RKO (cell line): ENCODE measurements around the gene ARHGEF39.
A peak's percentile ranks its signal among the peaks of the same experiment; 100 is the strongest.

Source experiments
- DNase-seq: peaks from one replicate; pipeline ENCODE4 v3.0.0-alpha.2; 2016; ENCODE audit warnings: low spot score

The ARHGEF39 gene

GRCh38 chr9:35675204-35675603, 10.2 kb upstream of the ARHGEF39 start:
- no peak for DNase-seq

DNA sequence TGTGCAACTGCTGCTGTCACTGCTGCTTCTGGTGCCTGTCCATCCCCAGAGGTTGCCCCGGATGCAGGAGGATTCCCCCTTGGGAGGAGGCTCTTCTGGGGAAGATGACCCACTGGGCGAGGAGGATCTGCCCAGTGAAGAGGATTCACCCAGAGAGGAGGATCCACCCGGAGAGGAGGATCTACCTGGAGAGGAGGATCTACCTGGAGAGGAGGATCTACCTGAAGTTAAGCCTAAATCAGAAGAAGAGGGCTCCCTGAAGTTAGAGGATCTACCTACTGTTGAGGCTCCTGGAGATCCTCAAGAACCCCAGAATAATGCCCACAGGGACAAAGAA, 9.0 kb upstream of the ARHGEF39 start:
- DNase-seq, result no peak

DNA sequence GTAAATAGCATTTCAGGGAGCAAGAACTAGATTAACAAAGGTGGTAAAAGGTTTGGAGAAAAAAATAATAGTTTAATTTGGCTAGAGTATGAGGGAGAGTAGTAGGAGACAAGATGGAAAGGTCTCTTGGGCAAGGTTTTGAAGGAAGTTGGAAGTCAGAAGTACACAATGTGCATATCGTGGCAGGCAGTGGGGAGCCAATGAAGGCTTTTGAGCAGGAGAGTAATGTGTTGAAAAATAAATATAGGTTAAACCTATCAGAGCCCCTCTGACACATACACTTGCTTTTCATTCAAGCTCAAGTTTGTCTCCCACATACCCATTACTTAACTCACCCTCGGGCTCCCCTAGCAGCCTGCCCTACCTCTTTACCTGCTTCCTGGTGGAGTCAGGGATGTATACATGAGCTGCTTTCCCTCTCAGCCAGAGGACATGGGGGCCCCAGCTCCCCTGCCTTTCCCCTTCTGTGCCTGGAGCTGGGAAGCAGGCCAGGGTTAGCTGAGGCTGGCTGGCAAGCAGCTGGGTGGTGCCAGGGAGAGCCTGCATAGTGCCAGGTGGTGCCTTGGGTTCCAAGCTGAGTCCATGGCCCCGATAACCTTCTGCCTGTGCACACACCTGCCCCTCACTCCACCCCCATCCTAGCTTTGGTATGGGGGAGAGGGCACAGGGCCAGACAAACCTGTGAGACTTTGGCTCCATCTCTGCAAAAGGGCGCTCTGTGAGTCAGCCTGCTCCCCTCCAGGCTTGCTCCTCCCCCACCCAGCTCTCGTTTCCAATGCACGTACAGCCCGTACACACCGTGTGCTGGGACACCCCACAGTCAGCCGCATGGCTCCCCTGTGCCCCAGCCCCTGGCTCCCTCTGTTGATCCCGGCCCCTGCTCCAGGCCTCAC, 8.4 kb upstream of the ARHGEF39 start, which contains the start of gene CA9:
Gene CA9 (plus strand): TSS at position 797 of the 893 bp plus-strand sequence. CDS start 32 bp downstream, at position 829.
- no peak for DNase-seq

- DNase-seq, result peak; percentile 73
These were observed 4.5 kb upstream of the ARHGEF39 start for GRCh38 chr9:35669331-35670145.

- no peak for DNase-seq
These were observed 2.9 kb upstream of the ARHGEF39 start for GRCh38 chr9:35667939-35668338.

- no peak for DNase-seq
These were observed 1.6 kb upstream of the ARHGEF39 start for GRCh38 chr9:35666549-35666948.

DNA sequence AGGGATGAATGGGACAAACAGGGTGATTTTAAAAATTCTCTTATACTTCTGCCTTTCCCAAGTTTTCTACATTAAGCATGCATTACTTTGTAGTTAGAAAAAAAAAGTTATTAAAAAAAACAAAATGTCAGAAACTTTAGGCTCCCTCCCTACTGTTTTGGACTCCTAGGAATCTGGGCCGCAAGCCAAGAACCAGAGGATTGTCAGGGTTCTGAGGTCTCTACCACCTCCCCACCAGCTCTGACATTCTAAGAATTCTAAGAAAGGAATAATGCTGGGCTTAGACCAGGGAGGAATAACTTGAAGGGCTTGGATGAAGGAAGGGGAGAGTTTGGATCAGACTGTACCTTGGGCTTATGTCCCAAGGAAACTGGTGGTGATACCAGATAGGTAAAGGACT, 1.1 kb upstream of the ARHGEF39 start:
- no peak for DNase-seq

DNA sequence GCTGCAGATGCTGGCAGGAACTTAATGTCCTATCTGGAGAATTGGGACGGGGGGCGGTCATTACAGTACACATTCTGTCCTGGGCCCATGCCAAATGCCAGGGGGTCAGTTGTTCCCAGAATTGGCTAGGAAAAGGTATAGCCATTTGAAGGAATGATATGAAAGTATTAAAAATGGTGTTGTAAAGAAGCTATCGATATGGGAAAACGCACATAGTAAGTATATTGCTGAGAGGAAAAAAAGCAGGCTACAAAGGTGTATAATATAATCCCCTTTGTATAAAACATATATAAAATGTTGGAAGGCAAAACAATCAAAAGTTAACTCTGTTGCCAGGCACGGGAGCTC, 450 bp upstream of the ARHGEF39 start:
- DNase-seq, result no peak

- no peak for DNase-seq
These were observed 2.6 kb downstream of the ARHGEF39 start for GRCh38 chr9:35662437-35662836.

DNA sequence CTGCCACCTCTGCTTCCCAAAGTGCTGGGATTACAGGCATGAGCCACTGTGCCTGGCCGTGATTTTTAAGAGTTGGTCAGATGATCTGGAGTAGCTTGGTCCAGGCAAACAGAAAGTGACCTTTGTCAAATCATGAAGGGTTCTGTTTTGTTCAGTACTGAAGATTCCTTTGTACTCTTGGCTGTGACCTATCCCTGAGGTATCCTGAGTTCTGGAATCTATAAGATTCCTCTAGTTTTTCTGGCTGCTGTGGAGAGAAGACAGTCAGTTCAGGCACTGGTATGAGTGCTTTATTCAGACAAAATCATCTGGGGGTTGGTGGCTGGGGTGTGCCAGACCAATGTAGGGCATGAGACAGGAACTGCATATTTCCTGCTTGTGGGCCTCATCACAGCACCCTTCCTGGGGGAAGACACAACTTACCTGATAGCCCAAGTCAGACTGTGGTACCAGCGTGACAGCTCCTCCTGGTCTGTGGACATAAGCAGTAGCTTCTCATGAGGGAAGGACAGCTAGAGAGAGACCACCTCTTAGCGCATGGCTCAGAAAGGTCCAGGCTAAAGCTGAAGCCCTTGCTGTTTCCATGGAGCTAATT, 3.1 kb downstream of the ARHGEF39 start:
- no peak for DNase-seq

DNA sequence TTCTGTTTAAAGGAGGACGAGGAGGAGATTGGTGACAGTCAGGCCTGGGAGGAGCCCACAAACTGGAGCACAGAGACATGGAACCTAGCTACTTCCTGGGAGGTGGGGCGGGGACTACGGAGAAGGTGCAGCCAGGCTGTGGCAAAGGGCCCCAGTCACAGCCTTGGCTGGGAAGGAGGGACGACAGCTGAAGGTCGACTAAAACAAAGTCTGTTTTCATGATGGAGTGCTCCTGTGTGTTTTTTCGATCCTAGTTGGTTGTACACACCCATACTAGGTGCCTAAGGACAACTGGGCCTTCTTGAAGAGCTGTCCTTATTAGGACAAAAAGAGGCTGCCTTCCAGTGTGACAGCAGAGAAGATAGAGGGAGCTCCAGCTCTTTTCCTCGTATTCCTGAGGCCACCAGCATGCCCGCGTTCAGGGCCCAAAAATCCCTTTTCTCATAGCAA, 4.0 kb downstream of the ARHGEF39 start:
- DNase-seq, result peak; percentile 66

GRCh38 chr9:35659340-35659739, 5.7 kb downstream of the ARHGEF39 start:
- peak; percentile 64 for DNase-seq

DNA sequence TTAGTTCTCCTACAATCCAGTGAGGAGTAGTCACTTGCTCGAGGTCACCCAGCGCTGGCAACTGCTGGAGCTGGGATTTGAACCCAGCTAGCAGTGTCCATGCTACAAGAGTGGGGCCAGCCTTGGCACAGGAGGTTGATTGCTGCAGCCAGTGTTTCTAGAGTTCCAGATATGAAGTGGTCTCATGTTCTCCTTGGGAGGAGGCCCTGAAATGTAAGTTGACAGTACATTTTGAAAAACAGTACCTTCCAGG, 6.1 kb downstream of the ARHGEF39 start:
- peak; percentile 85 for DNase-seq

- DNase-seq, result peak; percentile 78
These were observed 6.6 kb downstream of the ARHGEF39 start, which contains the start of gene CCDC107 for GRCh38 chr9:35658137-35658967. Gene CCDC107, plus strand, starts transcription at chr9:35658292. Its CDS starts 88 bp downstream, at chr9:35658380.

- DNase-seq, result peak; percentile 99
These were observed 7.4 kb downstream of the ARHGEF39 start, which contains the start of gene RMRP for GRCh38 chr9:35657546-35658136. Gene RMRP, minus strand, starts transcription at chr9:35658019.

- DNase-seq, result no peak
These were observed 8.0 kb downstream of the ARHGEF39 start for GRCh38 chr9:35656831-35657545.

DNA sequence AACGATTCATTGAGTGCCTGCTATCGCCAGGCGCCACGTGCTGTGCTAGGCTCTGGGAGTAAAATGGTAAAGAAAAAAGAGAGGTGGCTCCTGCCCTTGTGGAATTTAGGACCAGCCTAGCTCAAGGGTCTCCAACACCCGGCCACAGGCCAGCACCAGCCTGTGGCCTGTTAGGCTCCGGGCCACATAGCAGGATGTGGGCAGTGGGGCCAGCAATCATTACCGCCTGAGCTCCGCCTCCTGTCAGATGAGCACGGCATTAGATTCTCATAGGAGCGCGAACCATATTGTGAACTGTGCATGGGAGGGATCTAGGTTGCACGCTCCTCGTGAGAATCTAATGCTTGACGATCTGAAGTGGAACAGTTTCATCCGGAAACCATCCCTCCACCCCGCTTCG, 8.6 kb downstream of the ARHGEF39 start:
- DNase-seq, result no peak

DNA sequence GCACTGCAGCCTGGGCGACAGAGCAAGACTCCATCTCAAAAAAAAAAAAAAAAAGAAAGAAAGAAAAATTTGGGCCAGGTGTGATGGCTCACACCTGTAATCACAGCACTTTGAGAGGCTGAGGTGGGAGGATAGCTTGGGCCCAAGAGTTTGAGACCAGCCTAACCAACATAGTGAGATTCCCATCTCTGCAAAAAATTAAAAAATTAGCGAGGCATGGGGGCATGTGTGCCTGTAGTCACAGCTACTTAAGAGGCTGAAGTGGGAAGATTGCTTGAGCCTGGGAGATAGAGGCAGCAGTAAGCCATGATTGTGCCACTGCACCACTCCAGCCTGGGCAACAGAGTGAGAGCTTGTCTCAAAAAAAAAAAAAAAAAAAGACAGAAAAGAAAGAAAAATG, 11.4 kb downstream of the ARHGEF39 start:
- DNase-seq, result no peak

DNA sequence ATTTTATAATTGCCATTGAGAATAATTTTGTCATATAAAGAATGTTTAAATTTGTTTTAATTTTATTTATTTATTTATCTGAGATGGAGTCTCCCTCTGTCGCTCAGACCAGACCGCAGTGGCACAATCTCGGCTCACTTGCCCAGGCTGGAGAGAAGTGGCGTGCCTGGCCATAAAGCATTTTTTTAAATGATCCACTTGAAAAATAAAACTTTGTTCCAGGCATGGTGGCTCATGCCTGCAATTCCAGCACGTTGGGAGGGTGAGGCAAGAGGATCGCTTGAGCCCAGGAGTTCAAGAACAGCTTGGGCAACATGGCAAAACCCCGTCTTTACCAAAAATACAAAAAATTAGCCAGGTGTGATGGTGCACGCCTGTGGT, 12.2 kb downstream of the ARHGEF39 start:
- no peak for DNase-seq

GRCh38 chr9:35651956-35652828, 12.8 kb downstream of the ARHGEF39 start:
- DNase-seq, result peak; percentile 35
